GM18499 (cell line): Measurements from ENCODE around the gene GGA1.

Experiments
- ATAC-seq: cut with Tn5 transposase; IDR thresholded peaks from one replicate; pipeline ENCODE4 v1.9.1; 2021; ENCODE audit warnings: moderate number of reproducible peaks; ENCODE audit not compliant: insufficient read depth, unreplicated experiment

GGA1 gene, protein sequence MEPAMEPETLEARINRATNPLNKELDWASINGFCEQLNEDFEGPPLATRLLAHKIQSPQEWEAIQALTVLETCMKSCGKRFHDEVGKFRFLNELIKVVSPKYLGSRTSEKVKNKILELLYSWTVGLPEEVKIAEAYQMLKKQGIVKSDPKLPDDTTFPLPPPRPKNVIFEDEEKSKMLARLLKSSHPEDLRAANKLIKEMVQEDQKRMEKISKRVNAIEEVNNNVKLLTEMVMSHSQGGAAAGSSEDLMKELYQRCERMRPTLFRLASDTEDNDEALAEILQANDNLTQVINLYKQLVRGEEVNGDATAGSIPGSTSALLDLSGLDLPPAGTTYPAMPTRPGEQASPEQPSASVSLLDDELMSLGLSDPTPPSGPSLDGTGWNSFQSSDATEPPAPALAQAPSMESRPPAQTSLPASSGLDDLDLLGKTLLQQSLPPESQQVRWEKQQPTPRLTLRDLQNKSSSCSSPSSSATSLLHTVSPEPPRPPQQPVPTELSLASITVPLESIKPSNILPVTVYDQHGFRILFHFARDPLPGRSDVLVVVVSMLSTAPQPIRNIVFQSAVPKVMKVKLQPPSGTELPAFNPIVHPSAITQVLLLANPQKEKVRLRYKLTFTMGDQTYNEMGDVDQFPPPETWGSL

DNA sequence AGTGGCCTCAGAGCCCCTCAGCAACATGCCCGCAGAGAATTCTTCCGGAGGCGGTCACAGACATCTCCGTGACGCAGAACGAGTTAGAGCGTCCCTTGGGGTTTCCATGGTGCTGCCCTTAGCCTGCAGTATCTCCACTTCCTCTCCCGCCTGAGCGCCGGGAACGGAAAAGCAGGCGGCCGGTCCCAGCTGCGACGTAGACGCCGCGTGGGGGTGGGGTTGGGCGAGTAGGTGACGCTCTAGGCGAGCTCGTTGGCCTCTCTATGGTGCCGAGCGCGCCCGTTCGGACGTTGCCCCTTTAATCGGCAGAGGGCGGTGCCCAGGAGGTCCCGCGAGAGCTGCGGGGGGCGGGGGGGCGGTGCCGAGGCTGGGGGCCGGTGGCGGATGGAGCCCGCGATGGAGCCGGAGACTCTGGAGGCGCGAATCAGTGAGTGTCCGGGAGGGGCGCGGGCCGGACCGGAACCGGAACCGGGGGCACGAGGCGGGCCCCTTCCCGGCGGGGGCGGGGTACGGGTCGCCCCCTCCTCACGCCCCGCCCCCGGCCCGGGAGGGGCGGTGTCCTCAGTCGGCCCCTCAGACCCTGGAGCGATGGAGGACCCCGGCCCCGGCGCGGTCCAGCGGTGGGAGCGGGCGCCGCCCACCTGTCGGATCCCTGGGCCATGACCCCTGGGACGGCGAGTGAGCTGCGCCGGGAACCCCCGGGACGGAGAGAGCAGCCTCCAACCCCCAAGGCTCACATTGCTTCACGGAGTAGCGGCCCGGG lies at the start of gene GGA1:
TSS of gene GGA1 (plus strand) at position 358 of the 763 bp plus-strand sequence. CDS start at position 385, 27 bp downstream.
- ATAC-seq: peak; percentile 49

- ATAC-seq: no peak
Observed at GRCh38 chr22:37559521-37559900, 49.1 kb upstream of the GGA1 start.

GRCh38 chr22:37559901-37560607 lies 48.6 kb upstream of the GGA1 start, which contains the start of gene CDC42EP1:
CDC42EP1 (plus strand) TSS chr22:37560480; CDS start chr22:37566350, 5,870 bp downstream.
- ATAC-seq: no peak

DNA sequence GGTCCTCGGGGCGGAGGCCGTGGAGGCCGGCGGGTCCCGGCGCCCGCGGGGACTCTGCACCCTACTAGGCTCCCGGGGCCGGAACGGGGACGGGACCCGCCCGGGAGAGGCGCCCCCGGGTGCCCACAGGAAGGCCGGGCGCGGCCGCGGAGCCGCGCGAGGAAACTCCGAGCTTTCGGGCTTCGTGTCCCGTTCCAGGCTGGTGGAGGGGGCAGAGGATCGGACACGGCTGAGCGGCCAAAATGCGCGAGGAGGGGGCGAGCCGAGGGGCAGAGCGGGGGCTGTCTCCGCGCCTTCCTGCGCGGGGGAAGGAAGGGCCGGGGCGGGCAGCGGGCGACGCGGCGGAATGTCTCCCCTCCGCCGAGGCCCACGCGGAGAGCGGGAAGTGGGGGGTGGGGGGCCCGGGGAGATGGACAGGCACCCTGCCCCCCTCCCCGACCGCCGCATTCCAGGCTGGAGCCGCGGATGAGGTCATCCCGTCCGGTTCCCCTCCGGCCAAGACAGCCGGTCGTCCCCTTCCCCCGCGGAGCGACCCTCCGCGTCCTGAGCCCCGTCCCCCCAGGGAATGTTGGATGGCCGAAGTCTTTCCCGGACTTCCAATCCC lies 47.9 kb upstream of the GGA1 start:
- no peak for ATAC-seq

- no peak for ATAC-seq
Observed at GRCh38 chr22:37561212-37562048, 47.2 kb upstream of the GGA1 start.

DNA sequence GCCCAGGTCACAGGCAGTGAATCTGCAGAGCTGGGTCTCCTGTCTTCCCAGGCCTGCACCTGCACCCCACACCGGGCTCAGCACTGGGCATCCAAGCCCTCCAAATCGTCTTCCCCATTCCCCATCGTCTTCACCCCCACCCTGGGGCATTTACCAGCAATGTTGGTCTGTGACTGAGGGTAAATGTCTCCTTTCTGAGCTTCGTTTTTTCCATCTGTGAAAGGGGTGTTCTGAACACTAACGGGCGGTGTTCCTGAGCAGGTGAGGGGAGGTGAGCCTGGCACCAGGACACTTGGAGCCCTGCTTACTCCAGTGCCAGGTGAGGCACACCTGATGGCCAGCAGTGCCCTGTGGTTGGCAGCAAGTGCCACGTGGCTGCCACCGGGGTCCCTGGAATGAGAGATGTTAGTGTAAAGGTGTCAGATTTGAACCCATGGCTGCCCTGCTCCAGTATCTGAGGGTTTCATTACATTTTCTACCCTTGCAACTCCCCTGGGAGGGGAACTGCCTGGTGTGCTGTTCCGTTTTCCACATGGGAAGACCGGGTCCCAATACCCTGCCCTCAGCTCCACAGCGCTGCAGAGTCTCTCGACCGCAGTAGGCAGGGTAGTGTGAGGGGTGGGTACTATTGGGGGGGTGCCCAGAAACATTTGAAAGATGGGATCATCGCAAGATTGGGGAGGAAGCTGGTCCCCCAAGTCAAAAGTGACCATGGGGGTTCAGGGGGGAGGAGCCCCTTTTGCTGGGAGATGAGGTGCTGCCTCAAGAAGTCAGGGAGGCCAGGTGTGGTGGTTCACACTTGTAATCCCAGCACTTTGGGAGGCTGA lies 46.4 kb upstream of the GGA1 start:
- ATAC-seq: no peak

GRCh38 chr22:37563153-37564081 lies 45.2 kb upstream of the GGA1 start:
- no peak for ATAC-seq

DNA sequence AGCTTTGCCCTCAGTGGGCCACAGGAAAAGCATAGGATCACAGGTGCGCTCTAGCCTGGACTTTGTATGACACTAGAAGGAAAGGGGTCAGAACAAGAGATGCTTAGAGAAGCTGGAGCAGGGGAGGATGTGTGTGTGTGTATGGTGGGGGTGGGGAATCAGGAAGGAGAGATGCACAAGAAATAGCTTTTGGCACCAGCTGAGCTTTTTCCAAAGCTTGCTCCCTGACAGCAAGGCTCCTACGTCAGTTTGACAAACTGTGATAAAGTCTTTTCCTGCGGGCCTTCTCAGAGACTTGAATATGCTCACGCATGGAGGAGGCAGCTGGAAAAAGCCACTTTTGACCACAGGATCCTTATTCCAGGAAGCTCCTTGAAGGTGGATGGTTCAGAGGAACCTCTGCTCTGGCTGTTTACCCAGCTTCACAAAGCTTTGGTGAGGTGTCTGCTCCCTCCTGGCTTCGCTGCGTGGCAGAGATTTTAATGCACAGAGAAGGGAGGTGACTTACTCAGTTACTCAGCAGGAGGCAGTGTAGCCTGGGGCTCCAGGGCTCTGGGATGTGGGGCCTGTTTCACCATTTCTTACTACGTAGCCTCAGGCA lies 44.4 kb upstream of the GGA1 start:
- no peak for ATAC-seq

GRCh38 chr22:37565830-37566229 lies 42.8 kb upstream of the GGA1 start:
- no peak for ATAC-seq

DNA sequence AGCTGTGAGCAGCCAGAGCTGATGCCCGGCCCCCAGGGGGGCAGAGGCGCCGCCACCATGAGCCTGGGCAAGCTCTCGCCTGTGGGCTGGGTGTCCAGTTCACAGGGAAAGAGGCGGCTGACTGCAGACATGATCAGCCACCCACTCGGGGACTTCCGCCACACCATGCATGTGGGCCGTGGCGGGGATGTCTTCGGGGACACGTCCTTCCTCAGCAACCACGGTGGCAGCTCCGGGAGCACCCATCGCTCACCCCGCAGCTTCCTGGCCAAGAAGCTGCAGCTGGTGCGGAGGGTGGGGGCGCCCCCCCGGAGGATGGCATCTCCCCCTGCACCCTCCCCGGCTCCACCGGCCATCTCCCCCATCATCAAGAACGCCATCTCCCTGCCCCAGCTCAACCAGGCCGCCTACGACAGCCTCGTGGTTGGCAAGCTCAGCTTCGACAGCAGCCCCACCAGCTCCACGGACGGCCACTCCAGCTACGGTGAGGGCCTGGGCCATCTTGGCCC lies 42.3 kb upstream of the GGA1 start:
- no peak for ATAC-seq

DNA sequence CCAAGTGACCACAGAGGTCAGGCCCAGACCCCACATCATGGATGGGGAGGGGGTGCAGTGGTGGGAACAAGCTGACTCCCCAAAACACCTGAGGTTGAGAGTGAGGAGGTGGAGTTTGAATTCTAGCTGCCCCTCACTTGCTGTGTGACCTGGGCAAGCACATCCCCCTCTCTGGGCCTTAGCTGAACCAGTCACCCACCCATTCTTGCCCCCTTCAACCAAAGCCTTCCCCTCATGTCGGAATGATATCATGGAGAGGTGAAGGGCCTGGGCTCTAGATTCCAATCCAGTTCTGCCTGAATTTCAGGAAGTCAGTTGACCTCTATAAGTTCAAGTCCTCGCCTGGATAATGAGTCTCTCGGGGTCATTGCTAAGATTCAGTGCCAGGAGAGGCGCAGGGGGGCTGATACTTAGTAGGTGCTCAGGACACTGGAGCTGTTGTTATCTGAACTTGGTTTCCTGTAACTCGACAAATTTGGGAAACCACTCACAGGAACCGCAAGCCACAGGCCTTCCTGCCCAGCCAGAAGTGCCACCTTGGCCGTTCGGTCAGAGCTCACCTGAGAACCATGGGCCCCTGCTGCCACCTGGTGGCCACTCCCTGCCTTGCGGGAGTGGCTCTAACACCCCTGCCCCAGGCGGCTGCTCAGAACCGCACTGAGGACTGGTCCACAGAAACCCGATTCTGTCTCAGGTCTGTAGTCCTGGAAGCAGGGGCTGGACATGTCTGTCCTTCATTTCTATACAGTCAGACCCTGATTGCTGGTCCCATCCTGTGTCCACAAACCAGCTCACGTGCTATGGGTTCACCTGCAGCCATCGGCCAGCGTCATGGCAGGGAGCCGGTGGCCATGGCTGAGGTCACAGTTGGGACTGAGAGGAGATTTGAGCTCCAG lies 41.5 kb upstream of the GGA1 start:
- ATAC-seq: no peak

- no peak for ATAC-seq
Observed at GRCh38 chr22:37568012-37568411, 40.6 kb upstream of the GGA1 start.

DNA sequence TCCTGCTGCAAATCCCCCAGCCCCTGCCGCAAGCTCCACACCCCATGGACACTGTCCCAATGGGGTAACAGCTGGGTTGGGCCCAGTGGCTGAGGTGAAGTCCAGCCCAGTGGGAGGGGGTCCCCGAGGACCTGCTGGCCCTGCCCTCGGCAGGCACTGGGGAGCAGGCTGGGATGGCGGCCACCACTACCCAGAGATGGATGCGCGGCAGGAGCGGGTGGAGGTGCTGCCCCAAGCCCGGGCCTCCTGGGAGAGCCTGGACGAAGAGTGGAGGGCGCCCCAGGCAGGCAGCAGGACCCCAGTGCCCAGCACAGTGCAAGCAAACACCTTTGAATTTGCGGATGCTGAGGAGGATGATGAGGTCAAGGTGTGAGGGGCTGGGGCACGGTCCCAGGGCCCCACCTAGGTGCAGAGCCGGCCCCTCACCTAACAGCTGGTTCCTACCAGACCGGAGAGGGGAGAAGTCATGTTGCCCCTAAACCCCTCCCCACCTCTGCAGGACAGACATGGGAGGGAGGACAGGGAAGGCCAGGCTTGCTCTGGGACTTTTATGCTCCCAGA lies 40.1 kb upstream of the GGA1 start:
- no peak for ATAC-seq

GRCh38 chr22:37569009-37569920 lies 39.4 kb upstream of the GGA1 start:
- ATAC-seq: no peak
